Activated B cell treated with CpG ODN at 0.5 μM for 24 hours (primary cell): ENCODE results near the gene HBA1. TPM values are rescaled to one million over a fixed set of nuclear protein-coding genes. Genes with fewer than 3 reads are reported as not detected.
"Not testable (repeated sequence)": the region's sequence is repeated elsewhere in the genome, so short reads cannot be mapped to it uniquely, and the experiment has no call there.

ENCODE experiments used
- ATAC-seq: fragments of 200-7000 bp; cut with Tn5 transposase; one replicate; pipeline ENCODE4 v1.10.0; 2021; ENCODE audit warnings: low read depth, mild to moderate bottlenecking, moderate library complexity
- CTCF ChIA-PET: fragments of 350-600 bp; sonication (Branson Sonifier 250); formaldehyde crosslinking; loops from one replicate; lab custom pipeline; 2021; ENCODE audit warnings: antibody characterized with exemption; lab: Charles Lee
- POLR2A ChIA-PET: fragments of 350-600 bp; sonication (Branson Sonifier 250); formaldehyde crosslinking; loops from one replicate; lab custom pipeline; 2021; ENCODE audit warnings: antibody characterized with exemption; lab: Charles Lee
- DNase-seq: peaks from one replicate; pipeline ENCODE4 v3.0.0; 2022
- H3K27ac Mint-ChIP-seq: one replicate; pipeline ENCODE4 v1.8.0; 2020; ENCODE audit warnings: mixed read lengths
- H3K27me3 Mint-ChIP-seq: one replicate; pipeline ENCODE4 v1.8.0; 2021; ENCODE audit warnings: mixed read lengths
- H3K36me3 Mint-ChIP-seq: one replicate; pipeline ENCODE4 v1.8.0; 2021; ENCODE audit warnings: low read depth, mixed read lengths
- H3K4me1 Mint-ChIP-seq: one replicate; pipeline ENCODE4 v1.8.0; 2021; ENCODE audit warnings: mixed read lengths
- H3K4me3 Mint-ChIP-seq: one replicate; pipeline ENCODE4 v1.8.0; 2020; ENCODE audit warnings: mild to moderate bottlenecking, mixed read lengths
- H3K9me3 Mint-ChIP-seq: one replicate; pipeline ENCODE4 v1.8.0; 2020; ENCODE audit warnings: mixed read lengths
- intact Hi-C: fragments of 100-400 bp; cut with micrococcal nuclease; formaldehyde crosslinking; loops from one replicate; pipeline ENCODE4 v1.15.1; 2024
- total RNA-seq: library from RNA; stranded (reverse); gene quantifications from 2 replicates; pipeline ENCODE4 v1.2.3, GENCODE V29; 2022
- TF ChIP-seq, protein P1 (sequence below): fragments of 200-600 bp; IDR thresholded peaks from one replicate; pipeline ENCODE4 v1.8.0; 2022; ENCODE audit warnings: antibody characterized with exemption, mild to moderate bottlenecking

HBA1 gene
- total RNA-seq, 1 donor from 2014 or later, result 109 TPM

DNA sequence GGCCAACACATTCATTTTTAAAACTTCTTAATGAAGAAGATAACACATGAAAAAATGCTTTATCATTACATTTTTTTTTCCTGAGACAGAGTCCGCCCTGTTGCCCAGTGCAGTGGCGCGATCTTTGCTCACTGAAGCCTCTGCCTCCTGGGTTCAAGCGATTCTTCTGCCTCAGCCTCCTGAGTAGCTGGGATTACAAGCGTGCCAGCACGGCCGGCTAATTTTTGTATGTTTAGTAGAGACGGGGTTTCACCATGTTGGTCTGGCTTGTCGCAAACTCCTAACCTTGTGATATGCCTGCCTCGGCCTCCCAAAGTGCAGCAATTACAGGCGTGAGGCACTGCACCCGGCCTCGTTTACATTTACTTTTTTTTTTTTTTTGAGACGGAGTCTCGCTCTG lies 17.0 kb downstream of the HBA1 start:
- intact Hi-C loops, result no loop called here
- no peaks in the 10 kb centered on the region for H3K9me3 Mint-ChIP-seq
- H3K4me1 Mint-ChIP-seq, result no peaks in the 10 kb centered on the region
- ATAC-seq, result no peak
- ChIA-PET POLR2A (no interaction called here), CTCF (no interaction called here)
- TF ChIP-seq, protein P1, sequence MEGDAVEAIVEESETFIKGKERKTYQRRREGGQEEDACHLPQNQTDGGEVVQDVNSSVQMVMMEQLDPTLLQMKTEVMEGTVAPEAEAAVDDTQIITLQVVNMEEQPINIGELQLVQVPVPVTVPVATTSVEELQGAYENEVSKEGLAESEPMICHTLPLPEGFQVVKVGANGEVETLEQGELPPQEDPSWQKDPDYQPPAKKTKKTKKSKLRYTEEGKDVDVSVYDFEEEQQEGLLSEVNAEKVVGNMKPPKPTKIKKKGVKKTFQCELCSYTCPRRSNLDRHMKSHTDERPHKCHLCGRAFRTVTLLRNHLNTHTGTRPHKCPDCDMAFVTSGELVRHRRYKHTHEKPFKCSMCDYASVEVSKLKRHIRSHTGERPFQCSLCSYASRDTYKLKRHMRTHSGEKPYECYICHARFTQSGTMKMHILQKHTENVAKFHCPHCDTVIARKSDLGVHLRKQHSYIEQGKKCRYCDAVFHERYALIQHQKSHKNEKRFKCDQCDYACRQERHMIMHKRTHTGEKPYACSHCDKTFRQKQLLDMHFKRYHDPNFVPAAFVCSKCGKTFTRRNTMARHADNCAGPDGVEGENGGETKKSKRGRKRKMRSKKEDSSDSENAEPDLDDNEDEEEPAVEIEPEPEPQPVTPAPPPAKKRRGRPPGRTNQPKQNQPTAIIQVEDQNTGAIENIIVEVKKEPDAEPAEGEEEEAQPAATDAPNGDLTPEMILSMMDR, result no peak
- peaks cover 86% of the 10 kb centered on the region for H3K36me3 Mint-ChIP-seq
- H3K4me3 Mint-ChIP-seq, result no peak overlapping the region
- DNase-seq, result no peak
- H3K27ac Mint-ChIP-seq, result no peak overlapping the region
- H3K27me3 Mint-ChIP-seq, result no peaks in the 10 kb centered on the region

DNA sequence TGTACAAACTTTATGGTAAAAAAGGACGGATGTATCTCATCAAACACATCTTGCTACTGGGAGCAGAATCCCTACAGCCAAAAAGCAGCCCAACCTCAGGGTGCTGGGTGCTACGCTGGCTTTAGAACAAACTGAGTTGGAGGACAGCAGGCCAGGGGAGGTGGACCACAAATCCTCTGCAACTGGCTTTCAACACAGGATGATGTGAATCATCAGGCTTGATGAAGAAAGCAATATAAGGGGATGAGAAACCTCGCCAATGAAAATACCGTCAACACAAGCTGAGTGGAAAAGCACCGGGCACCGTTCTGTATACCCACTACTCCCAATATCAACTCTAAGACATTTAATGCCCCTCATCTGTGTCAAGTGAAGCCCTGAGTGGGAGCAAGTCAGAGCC lies 18.0 kb downstream of the HBA1 start:
- ATAC-seq (no peak), DNase-seq (no peak)
- Mint-ChIP-seq H3K4me3 (no peak overlapping the region), H3K36me3 (peaks cover 86% of the 10 kb centered on the region), H3K27me3 (no peaks in the 10 kb centered on the region), H3K27ac (no peak overlapping the region), H3K4me1 (no peaks in the 10 kb centered on the region), H3K9me3 (no peaks in the 10 kb centered on the region)
- TF ChIP-seq, protein P1, result no peak
- CTCF ChIA-PET, result no interaction called here
- intact Hi-C loops, result no loop called here
- POLR2A ChIA-PET, result no interaction called here

DNA sequence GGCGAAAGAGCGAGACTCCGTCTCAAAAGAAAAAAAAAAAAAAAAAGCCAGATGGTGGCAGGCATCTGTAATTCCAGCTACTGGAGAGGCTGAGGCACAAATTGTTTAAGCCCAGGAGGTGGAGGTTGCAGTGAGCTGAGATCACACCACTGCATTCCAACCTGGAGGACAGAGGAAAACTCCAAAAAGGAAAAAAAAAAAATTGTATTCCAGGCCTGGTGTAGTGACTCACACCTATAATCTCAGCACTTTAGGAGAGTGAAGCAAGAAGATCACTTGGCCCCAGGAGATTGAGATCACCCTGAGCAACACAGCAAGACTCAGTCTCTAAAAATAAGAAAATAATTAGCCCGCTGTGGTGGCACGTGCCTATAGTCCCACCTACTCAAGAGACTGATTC lies 23.9 kb downstream of the HBA1 start:
- Mint-ChIP-seq H3K4me1 (no peaks in the 10 kb centered on the region), H3K4me3 (no peak overlapping the region), H3K9me3 (no peaks in the 10 kb centered on the region), H3K36me3 (peaks cover 76% of the 10 kb centered on the region), H3K27ac (no peak overlapping the region), H3K27me3 (no peaks in the 10 kb centered on the region)
- TF ChIP-seq, protein P1, result no peak
- ATAC-seq (no peak), DNase-seq (no peak)
- ChIA-PET POLR2A (no interaction called here), CTCF (no interaction called here)
- intact Hi-C loops, result no loop called here

DNA sequence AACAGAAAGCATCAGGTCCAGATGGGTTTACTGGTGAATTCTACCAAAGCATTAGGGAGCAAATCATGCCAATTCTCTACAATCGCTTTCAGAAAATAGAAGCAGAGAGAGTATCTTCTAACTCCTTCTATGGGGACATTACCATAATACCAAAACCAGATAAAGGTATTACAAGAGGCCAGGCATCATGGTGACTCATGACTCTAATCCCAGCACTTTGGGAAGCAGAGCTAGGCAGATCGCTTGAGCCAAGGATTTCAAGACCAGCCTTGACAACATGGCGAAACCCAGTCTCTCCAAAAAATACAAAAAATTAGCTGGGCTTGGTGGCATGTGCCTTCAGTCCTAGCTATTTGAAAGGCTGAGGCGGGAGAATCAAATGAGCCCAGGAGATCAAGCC lies 26.8 kb downstream of the HBA1 start:
- POLR2A ChIA-PET, result interaction anchor here (0.6 kb wide), 1 partner anchor 11 kb away, joined by 6 read pairs; no protein-coding TSS in a partner anchor
- ATAC-seq (no peak), DNase-seq (no peak)
- Mint-ChIP-seq H3K4me1 (no peaks in the 10 kb centered on the region), H3K36me3 (peaks cover 81% of the 10 kb centered on the region), H3K9me3 (no peaks in the 10 kb centered on the region), H3K27me3 (no peaks in the 10 kb centered on the region), H3K4me3 (no peak overlapping the region), H3K27ac (no peak overlapping the region)
- TF ChIP-seq, protein P1, result no peak
- intact Hi-C loops, result no loop called here
- CTCF ChIA-PET, result no interaction called here

DNA sequence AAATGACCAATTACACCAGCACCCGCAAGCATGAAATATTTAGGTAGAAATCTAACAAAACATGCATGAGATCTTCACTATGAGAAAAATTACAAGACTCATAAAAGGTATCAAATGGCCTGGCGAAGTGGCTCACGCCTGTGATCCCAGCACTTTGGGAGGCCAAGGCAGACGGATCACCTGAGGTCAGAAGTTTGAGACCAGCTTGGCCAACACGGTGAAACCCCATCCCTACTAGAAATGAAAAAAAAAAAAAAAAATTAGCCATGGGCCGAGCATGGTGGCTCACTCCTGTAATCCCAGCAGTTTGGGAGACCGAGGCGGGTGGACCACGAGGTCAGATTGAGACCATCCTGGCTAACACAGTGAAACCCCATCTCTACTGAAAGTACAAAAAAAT lies 27.6 kb downstream of the HBA1 start:
- H3K27me3 Mint-ChIP-seq, intact Hi-C loops, DNase-seq, H3K4me1 Mint-ChIP-seq, CTCF ChIA-PET, ATAC-seq, H3K27ac Mint-ChIP-seq, H3K9me3 Mint-ChIP-seq, POLR2A ChIA-PET, H3K4me3 Mint-ChIP-seq: not testable (repeated sequence)
- peaks cover 81% of the 10 kb centered on the region for H3K36me3 Mint-ChIP-seq

DNA sequence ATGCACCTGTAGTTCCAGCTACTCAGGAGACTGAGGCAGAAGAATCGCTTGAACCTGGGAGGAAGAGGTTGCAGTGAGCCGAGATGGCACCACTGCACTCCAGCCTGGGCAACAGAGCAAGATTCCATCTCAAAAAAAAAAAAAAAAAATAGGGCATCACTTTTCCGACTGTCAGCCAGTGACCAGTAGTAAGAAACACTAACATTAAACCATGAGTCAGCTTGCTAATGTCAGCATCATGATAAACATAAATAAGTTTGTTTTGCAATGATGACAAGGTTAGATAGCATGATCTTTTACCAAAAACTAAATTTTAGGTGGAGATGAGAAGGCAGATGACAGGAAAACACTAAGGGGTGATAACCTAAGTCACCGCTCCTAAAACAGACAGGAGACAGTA lies 32.9 kb downstream of the HBA1 start:
- H3K4me3 Mint-ChIP-seq, ATAC-seq, DNase-seq, CTCF ChIA-PET, H3K27me3 Mint-ChIP-seq, H3K9me3 Mint-ChIP-seq, POLR2A ChIA-PET, intact Hi-C loops, H3K4me1 Mint-ChIP-seq, H3K27ac Mint-ChIP-seq: not testable (repeated sequence)
- H3K36me3 Mint-ChIP-seq, result peaks cover 88% of the 10 kb centered on the region

DNA sequence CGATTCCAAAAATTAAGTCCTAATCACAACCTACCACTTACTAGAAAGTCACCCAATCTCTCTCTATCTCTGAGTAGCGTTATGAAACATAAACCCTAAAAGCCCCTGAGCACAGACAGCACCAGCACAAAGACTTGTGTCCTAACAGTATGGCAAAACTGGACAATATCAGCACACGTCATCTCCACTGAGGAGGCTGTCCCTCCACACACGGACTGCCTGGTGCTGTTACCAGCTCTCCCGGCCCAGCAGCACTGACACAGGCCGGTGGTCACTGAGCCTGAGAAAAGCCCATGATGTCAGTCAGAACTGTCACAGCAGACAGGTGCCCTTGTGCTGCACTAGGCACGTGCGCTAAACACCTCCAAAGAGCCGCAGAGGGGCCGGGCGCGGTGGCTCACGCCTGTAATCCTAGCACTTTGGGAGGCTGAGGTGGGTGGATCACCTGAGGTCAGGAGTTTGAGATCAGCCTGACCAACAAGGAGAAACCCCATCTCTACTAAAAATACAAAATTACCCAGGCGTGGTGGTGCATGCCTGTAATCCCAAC lies 35.2 kb downstream of the HBA1 start:
- peaks cover 84% of the 10 kb centered on the region for H3K36me3 Mint-ChIP-seq
- ATAC-seq, H3K27ac Mint-ChIP-seq, H3K9me3 Mint-ChIP-seq, H3K4me1 Mint-ChIP-seq, H3K27me3 Mint-ChIP-seq, CTCF ChIA-PET, POLR2A ChIA-PET, intact Hi-C loops, H3K4me3 Mint-ChIP-seq, DNase-seq: not testable (repeated sequence)
